Epithelial cell of proximal tubule (primary cell): ENCODE data around the gene TMEM158. TPM values are rescaled to one million over a fixed set of nuclear protein-coding genes. Genes with fewer than 3 reads are reported as not detected.

Experiments used
- DNase-seq: peaks from one replicate; pipeline ENCODE4 v3.0.0-alpha.2; 2011; ENCODE audit warnings: low read depth
- H3K4me3 ChIP-seq: 2 replicates; pipeline ENCODE4 v1.5.1; 2011; ENCODE audit warnings: low read depth, mild to moderate bottlenecking, low read length
- total RNA-seq: library from RNA; depleted of rRNA; stranded (reverse); fragments of >200 nt; gene quantifications from 2 replicates; pipeline ENCODE4 v1.2.3, GENCODE V29; 2015
- TF ChIP-seq, protein P1 (sequence below): conservative IDR thresholded peaks from 2 replicates; pipeline ENCODE4 v1.5.1; 2012; ENCODE audit warnings: low read depth, mild to moderate bottlenecking, low read length

TMEM158 gene
- total RNA-seq, 1 donor from 2014 or later: 5.0 TPM

DNA sequence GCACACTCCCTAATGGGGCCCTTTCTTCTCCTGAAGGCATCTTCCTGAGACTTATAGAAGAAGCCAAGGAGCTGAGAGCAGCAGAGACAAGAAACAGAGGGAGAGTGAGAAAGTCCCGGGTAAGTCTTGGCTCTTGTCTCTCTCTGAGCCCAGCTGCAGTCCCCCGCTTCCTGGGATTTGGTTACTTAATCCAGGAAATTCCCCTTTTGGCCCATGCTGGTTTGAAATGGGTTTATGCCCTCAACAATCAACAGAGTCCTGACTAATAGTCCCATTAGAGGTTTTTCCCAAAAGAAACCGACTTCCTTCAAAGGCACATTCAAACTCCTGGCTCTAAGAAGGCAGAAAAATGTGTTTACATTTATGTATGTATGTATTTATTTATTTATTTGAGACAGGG is 22.0 kb downstream of the TMEM158 start:
- TF ChIP-seq, protein P1, sequence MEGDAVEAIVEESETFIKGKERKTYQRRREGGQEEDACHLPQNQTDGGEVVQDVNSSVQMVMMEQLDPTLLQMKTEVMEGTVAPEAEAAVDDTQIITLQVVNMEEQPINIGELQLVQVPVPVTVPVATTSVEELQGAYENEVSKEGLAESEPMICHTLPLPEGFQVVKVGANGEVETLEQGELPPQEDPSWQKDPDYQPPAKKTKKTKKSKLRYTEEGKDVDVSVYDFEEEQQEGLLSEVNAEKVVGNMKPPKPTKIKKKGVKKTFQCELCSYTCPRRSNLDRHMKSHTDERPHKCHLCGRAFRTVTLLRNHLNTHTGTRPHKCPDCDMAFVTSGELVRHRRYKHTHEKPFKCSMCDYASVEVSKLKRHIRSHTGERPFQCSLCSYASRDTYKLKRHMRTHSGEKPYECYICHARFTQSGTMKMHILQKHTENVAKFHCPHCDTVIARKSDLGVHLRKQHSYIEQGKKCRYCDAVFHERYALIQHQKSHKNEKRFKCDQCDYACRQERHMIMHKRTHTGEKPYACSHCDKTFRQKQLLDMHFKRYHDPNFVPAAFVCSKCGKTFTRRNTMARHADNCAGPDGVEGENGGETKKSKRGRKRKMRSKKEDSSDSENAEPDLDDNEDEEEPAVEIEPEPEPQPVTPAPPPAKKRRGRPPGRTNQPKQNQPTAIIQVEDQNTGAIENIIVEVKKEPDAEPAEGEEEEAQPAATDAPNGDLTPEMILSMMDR: no peak
- DNase-seq: no peak

DNA sequence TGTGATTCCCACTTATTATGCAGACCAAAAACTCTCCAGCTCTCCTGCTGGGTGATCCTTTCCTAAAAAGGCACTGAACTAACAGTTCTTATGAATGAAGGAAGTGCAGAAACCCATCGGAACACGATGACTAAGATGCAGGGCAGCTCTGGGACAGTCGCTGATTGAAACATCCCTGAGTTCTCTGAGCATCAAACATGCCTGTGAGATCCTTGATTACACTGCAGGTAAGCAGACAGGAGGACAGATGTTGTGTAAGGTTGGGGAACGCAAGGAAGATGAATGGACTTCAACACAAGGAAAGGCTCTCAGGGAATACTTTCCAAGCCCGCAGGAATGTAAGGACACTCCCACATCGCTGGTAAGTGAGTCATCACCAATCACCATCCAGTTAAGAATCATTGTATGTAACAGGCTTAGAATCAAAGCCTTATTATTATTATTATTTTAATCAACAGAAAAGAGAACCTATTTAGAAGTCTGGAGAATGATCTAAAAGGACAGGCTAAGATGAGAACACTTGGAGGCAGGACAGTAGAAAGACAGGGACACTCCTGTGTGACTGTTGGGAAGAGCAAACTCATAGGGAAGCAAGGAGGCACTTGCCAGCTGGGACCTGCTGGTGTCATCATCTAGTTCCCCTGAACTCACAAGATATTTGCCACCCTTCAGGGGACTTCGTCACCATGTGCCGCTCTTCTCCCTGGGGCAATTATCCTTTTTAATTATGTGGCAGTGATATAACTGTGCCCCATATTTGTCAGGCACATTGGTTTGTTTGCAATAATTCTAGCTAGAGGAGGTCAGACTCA is 26.0 kb downstream of the TMEM158 start:
- peak; percentile 88 for DNase-seq
- no peak overlapping the region for H3K4me3 ChIP-seq
- TF ChIP-seq, protein P1: no peak

More for the DNA sequence above, 22.0 kb downstream of the TMEM158 start:
- no peak overlapping the region for H3K4me3 ChIP-seq

DNA sequence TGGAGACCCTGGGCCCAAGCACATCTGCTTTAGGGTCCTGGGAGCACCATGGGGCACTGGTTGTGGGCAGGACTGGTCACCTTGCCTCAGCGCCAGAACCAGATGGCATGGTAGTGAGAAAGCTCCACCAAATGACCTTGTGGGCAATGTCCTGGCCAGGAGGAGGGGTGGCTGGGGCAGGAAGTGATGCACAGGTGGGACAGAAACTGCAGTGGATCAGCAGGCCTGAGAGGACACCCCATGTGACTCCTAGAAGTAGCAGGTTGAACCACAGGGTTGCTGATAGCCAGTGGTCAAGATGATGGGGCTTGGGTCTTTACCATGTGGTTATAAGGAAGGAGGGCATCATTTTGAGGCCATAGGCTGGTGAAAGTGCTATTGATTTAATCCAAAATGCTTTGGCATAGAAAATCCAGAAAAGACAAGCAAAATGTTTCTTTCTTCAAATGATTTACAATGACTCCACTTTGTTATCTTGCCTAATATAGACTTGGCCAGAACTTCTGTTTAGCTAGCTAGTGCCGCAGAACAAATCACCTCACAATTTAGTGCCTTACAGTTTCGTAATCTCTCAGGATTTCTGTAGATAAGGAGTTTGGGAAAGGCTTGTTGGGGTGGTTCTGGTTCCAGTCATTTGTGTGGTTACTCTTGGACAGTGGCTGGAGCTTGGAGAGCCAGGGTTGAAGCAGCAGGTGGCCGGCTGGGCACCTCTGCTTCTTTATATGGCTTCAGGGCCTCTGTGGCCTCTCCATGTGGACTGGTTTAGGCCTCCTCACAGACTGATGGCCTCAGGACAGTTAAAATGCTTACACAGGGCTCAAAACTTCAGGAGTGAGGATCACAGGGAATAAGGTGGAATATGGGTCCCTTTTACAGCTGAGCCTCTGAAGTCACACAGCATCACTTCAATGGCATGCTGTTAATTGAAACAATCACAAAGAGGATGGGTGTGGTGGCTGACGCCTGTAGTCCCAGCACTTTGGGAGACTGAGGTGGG is 27.5 kb downstream of the TMEM158 start:
- H3K4me3 ChIP-seq: no peak overlapping the region
- TF ChIP-seq, protein P1: no peak
- no peak for DNase-seq

GRCh38 chr3:45194791-45195190 is 31.3 kb downstream of the TMEM158 start:
- TF ChIP-seq, protein P1: no peak
- H3K4me3 ChIP-seq: no peak overlapping the region
- no peak for DNase-seq

DNA sequence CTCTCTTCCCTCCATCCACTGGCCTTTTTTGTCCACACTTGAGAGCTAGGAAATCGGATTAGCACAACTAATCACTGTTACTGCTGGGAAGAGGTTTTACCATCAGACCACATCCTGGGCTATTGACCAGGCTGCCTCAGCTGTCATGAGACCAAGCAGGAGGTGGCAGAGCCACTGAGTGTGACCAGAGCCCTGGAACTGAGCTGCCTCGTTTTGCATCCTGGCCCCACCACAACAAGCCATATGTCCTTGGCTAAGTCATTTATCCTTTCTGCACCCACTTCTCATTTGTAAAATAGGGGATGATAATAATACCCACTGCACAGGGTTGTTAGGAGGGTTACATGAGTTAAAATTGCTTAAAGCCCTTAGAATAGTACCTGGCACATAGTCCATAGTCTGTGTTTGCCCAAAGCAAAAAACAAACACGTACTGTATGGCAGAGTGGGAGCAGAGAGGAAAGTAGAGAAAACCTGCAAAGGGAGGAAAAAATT is 34.1 kb downstream of the TMEM158 start:
- TF ChIP-seq, protein P1: no peak
- no peak overlapping the region for H3K4me3 ChIP-seq
- no peak for DNase-seq

DNA sequence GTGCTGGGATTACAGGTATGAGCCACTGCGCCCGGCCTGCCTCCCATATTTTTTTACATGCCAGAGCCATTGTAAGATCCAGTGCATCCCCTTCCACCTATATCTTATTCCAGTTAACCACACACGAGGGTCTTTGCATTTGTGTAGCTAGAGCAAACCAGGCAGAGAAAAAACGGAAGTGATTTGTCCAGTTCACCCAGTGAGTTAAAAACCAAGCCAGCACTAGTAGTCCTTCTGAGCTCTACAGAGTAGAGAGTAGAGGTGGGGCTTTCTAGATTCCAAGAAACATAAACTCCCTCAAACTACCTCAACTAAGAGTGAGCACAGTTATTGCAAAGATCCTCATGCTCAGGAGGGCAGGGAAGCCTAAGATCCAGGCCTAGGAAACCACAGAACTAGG is 34.7 kb downstream of the TMEM158 start:
- TF ChIP-seq, protein P1: no peak
- no peak for DNase-seq
- H3K4me3 ChIP-seq: no peak overlapping the region
